Astrocyte of the spinal cord (primary cell): ENCODE data around the gene RAB28.

ENCODE experiments used
- DNase-seq: peaks from one replicate; pipeline ENCODE4 v3.0.0; 2011; ENCODE audit warnings: low read depth, low spot score
- H3K4me3 ChIP-seq: 2 replicates; pipeline ENCODE4 v1.5.1; 2011; ENCODE audit warnings: low read depth, mild to moderate bottlenecking, low read length, moderate library complexity
- CTCF ChIP-seq: IDR thresholded peaks from 2 replicates; pipeline ENCODE4 v1.5.1; 2012; ENCODE audit warnings: low read depth, mild to moderate bottlenecking, low read length, inconsistent platforms
- in situ Hi-C: cut with HindIII; loops from 2 replicates; pipeline ENCODE4 v1.10.0; 2017; ENCODE audit warnings: low sequenced_read_pairs

Gene RAB28

DNA sequence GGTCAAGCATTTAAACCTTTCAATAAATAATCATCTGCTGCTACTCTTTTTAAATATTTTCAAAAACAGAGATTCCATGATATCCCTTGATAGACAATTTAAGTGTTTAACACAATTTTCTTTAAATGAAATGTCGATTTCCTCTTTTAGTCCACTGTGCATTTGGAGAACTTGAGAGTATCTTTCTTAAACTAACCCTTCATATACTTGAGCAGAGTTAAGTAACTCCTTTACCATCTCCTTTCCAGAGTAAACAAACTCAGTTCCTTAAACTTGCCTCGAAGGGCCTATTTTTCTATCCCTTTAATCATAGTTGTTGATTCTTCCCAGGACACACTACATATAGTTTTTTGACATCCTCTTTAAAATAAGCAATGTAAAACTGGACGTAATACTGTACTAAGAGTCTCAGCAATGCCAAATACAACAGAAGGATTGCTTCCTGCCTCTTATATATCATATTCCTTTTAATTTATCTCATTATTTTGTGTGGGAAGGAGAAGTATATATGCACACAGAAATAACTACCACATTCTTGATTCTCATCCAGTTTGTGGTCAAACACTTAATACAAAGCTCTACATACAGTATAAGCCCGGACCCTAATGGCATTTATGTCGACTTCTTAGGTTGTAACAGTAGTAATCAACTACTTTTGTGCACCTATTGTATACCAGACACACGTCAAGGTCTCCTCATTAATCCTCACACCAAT, 22.8 kb downstream of the RAB28 start:
- TF ChIP-seq CTCF, result no peak
- in situ Hi-C loops, result no loop called here
- H3K4me3 ChIP-seq, result no peak overlapping the region
- DNase-seq, result no peak

DNA sequence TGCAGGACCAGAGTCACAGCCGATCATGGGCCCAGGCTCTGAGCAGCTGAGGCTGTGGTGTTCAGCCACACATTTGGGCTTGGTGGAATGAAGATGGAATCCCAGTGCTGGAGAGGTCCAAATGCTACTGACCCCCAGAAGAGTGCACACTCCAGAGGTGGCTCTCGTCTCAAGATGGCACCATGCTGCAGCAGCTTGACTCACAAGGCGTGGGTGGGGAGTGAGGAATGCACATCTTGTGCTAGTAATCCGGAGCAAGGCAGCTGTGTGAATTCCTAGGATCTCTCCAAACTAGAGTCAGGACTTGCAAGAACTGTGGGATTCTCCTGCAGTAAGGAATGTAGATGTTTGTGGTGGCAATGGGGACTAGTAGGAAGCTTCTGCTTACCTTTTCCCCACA, 28.7 kb downstream of the RAB28 start:
- in situ Hi-C loops, result no loop called here
- TF ChIP-seq CTCF, result no peak
- H3K4me3 ChIP-seq, result no peak overlapping the region
- peak; percentile 10 for DNase-seq

DNA sequence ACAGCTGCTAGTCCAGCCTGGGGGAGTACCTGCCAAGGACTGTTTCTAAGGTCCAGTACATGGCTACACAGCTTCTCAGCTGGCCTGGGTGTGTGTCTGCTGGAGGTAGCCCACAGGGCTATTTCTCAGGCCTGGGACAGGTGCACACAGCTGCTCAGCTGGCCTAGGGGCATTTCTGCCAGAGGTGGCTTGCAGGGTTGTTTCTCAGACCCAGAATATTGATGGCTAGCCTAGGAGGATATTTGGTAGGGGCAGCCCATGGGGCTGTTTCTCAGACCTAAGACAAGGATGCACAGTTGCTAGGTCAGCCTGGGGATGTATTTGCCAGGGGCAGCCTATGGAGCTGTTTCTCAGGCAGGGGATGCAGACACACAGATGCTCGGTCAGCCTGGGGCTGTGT, 29.4 kb downstream of the RAB28 start:
- TF ChIP-seq CTCF, result no peak
- no peak overlapping the region for H3K4me3 ChIP-seq
- DNase-seq, result no peak
- in situ Hi-C loops, result no loop called here

GRCh38 chr4:13452927-13453579, 31.1 kb downstream of the RAB28 start:
- DNase-seq, result no peak
- in situ Hi-C loops, result no loop called here

GRCh38 chr4:13449590-13449989, 34.5 kb downstream of the RAB28 start:
- no peak overlapping the region for H3K4me3 ChIP-seq
- no peak for TF ChIP-seq CTCF
- DNase-seq, result no peak
- in situ Hi-C loops, result no loop called here

More at GRCh38 chr4:13452927-13453579, 31.1 kb downstream of the RAB28 start:
- no peak for TF ChIP-seq CTCF
- no peak overlapping the region for H3K4me3 ChIP-seq

- no peak overlapping the region for H3K4me3 ChIP-seq
- no peak for DNase-seq
- in situ Hi-C loops, result no loop called here
- TF ChIP-seq CTCF, result no peak
These were observed 38.0 kb downstream of the RAB28 start for GRCh38 chr4:13445841-13446790.
